Type B pancreatic cell (in vitro differentiated cells): Measurements from ENCODE around the gene UNC5C. TPM values are rescaled to one million over a fixed set of nuclear protein-coding genes. Genes with fewer than 3 reads are reported as not detected.

Experiments used
- DNase-seq: peaks from one replicate; pipeline ENCODE4 v3.0.0; 2021; ENCODE audit warnings: mixed read lengths; ENCODE audit not compliant: unreplicated experiment; ENCODE audit errors: extremely low spot score
- H3K27ac Mint-ChIP-seq: 2 replicates; pipeline ENCODE4 v1.8.0; 2021; ENCODE audit warnings: mild to moderate bottlenecking, mixed read lengths
- H3K27me3 Mint-ChIP-seq: 2 replicates; pipeline ENCODE4 v1.8.0; 2021; ENCODE audit warnings: mixed read lengths
- H3K36me3 Mint-ChIP-seq: 2 replicates; pipeline ENCODE4 v1.8.0; 2021; ENCODE audit warnings: mixed read lengths
- H3K4me1 Mint-ChIP-seq: one replicate; pipeline ENCODE4 v1.8.0; 2021; ENCODE audit warnings: mixed read lengths; ENCODE audit not compliant: unreplicated experiment
- H3K4me3 Mint-ChIP-seq: 2 replicates; pipeline ENCODE4 v1.8.0; 2021; ENCODE audit warnings: mild to moderate bottlenecking, mixed read lengths
- H3K9me3 Mint-ChIP-seq: 2 replicates; pipeline ENCODE4 v1.8.0; 2021; ENCODE audit warnings: mixed read lengths
- total RNA-seq: library from RNA; stranded (reverse); gene quantifications from 2 replicates; pipeline ENCODE4 v1.2.1, GENCODE V29; 2021; ENCODE audit warnings: low replicate concordance
- TF ChIP-seq, protein P1 (sequence below): fragments of 200-600 bp; sonication (generic); conservative IDR thresholded peaks from 2 replicates; pipeline ENCODE4 v1.5.0; 2021; ENCODE audit warnings: antibody characterized with exemption, mild to moderate bottlenecking

The UNC5C gene
- total RNA-seq, 1 donor from 2014 or later, result 95.0 TPM

DNA sequence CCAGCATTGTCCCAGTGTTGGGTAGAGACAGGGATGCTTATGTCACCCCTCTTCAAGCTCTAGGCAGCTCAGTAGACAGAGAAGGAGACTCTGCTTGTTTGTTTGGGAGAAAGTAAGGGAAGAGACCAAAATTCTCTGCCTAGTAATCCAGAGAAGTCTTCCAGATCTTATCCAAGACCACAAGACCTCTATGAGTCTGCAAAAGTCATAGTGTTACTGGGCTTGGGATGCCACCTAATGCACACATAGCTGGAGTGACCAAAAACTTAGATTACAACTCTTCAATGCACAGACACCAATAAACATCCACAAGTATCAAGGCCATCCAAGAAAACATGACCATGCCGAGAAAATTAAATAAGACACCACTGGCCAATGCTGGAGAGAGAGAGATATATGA is 205.5 kb downstream of the UNC5C start:
- H3K9me3 Mint-ChIP-seq, result peaks cover 38% of the 10 kb centered on the region

DNA sequence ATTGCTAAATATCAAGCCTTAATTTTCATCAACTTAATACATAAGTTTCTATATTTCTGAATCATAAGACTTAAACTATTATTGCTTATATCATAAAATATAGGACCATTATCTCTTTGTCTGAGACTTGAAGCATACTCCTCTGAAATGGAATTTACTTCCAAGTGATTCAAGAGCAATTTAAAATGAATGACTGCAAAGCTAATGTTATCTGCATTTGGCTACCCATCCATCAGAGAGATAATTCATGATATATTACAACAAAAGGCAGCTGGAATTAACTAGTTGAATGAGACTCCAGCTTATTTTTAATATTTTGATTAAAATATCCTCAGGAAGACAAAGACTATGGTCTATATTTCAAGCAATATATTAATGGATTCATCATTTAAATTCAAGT is 208.6 kb downstream of the UNC5C start:
- Mint-ChIP-seq H3K27ac (no peak overlapping the region), H3K36me3 (peaks cover 37% of the 10 kb centered on the region), H3K27me3 (peaks cover 2% of the 10 kb centered on the region), H3K4me3 (no peak overlapping the region), H3K9me3 (peaks cover 18% of the 10 kb centered on the region), H3K4me1 (no peaks in the 10 kb centered on the region)
- TF ChIP-seq, protein P1, sequence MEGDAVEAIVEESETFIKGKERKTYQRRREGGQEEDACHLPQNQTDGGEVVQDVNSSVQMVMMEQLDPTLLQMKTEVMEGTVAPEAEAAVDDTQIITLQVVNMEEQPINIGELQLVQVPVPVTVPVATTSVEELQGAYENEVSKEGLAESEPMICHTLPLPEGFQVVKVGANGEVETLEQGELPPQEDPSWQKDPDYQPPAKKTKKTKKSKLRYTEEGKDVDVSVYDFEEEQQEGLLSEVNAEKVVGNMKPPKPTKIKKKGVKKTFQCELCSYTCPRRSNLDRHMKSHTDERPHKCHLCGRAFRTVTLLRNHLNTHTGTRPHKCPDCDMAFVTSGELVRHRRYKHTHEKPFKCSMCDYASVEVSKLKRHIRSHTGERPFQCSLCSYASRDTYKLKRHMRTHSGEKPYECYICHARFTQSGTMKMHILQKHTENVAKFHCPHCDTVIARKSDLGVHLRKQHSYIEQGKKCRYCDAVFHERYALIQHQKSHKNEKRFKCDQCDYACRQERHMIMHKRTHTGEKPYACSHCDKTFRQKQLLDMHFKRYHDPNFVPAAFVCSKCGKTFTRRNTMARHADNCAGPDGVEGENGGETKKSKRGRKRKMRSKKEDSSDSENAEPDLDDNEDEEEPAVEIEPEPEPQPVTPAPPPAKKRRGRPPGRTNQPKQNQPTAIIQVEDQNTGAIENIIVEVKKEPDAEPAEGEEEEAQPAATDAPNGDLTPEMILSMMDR, result no peak
- no peak for DNase-seq

More for the DNA sequence above, 205.5 kb downstream of the UNC5C start:
- Mint-ChIP-seq H3K4me1 (no peaks in the 10 kb centered on the region), H3K36me3 (peaks cover 57% of the 10 kb centered on the region), H3K27ac (no peak overlapping the region), H3K4me3 (no peak overlapping the region), H3K27me3 (peaks cover 2% of the 10 kb centered on the region)
- TF ChIP-seq, protein P1, result no peak
- no peak for DNase-seq

DNA sequence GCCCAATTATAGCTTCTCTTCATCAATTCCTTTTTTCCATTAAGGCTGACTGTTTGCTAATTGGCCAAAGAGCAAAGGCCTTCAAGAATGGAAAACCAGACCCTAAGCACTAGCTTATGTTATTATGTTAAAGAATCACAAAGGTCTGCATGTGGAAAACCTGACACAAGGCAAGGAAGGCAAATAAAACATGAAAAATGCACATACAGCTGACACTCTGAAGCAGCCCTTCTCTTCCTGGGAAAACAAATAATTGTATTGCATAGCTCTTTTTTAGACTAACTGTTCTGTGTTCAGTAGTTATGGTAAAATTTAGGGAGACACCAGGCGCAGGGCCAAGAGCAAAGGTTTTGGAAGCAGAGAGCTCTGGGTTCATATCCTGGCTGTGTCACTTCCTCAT is 223.1 kb downstream of the UNC5C start:
- peaks cover 3% of the 10 kb centered on the region for H3K9me3 Mint-ChIP-seq
- H3K36me3 Mint-ChIP-seq, result peaks cover 39% of the 10 kb centered on the region
- no peak overlapping the region for H3K27ac Mint-ChIP-seq

DNA sequence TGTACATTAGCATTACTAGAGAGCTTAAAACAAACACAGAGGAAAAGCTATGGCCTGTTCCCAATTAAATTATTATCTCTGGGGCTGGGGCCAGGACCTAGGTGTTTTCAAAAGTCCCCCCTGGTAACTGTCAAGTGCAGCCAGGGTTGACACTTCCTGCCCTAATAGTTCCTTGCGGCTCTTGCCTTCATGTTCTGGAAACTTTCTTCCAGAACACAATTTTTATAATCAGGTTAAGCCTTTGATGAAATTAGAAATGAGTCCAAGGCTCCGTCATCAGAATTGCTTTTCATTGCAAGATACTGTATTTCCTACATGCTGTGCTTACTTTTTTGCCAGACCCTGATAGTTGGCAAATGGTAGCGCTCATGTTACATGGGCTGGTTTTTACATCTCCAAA is 229.6 kb downstream of the UNC5C start:
- Mint-ChIP-seq H3K27ac (peak overlapping the region; percentile 55), H3K4me3 (no peak overlapping the region), H3K27me3 (peaks cover 7% of the 10 kb centered on the region), H3K4me1 (peaks cover 27% of the 10 kb centered on the region), H3K9me3 (no peaks in the 10 kb centered on the region), H3K36me3 (peaks cover 22% of the 10 kb centered on the region)
- no peak for DNase-seq
- TF ChIP-seq, protein P1, result no peak

More for the DNA sequence above, 223.1 kb downstream of the UNC5C start:
- no peak overlapping the region for H3K4me3 Mint-ChIP-seq
- no peak for DNase-seq
- no peaks in the 10 kb centered on the region for H3K27me3 Mint-ChIP-seq
- TF ChIP-seq, protein P1, result no peak
- H3K4me1 Mint-ChIP-seq, result peaks cover 4% of the 10 kb centered on the region

DNA sequence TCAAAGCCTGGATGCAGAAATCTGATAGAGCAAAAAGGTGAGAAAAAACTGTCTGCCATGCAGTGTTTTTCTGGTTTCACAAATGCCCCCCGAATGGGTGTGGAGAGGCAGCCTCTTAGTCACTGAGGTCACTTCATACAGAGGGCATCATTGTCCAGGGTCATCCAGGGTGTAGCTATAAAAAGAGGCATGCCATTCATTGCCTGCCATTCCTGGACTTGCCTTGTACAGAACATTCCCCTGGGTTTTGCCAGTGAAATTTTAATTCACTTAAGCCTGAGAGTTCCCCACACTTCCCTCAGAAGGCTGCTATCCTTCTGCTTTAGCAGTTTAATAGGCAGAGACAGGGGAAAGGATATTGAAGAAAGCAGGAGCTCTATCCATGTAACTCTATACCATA is 230.3 kb downstream of the UNC5C start:
- H3K9me3 Mint-ChIP-seq, result no peaks in the 10 kb centered on the region
- H3K27ac Mint-ChIP-seq, result peak overlapping the region; percentile 55
- H3K4me1 Mint-ChIP-seq, result peaks cover 27% of the 10 kb centered on the region
- peaks cover 7% of the 10 kb centered on the region for H3K27me3 Mint-ChIP-seq
- H3K4me3 Mint-ChIP-seq, result no peak overlapping the region
- H3K36me3 Mint-ChIP-seq, result peaks cover 23% of the 10 kb centered on the region
- TF ChIP-seq, protein P1, result no peak
- DNase-seq, result no peak

DNA sequence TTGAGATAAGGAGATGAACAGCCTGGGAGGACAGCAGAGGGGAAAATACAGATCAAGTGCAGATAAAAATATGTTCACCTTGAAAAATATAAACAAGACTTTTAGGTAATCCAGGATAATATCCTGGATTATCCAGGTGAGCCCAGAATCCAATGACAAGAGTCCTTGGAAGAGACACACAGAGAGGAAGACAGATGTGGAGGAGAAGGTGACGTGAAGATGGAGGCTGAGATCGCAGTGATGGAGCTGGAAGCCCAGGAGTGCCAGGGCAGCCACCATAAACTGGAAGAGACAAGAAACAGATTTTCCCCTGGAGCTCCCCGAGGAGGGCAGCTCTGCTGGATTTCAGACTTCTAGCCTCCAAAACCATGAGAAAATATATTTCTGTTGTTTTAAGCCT is 230.7 kb downstream of the UNC5C start:
- Mint-ChIP-seq H3K4me1 (peaks cover 27% of the 10 kb centered on the region), H3K9me3 (no peaks in the 10 kb centered on the region), H3K27ac (no peak overlapping the region), H3K36me3 (peaks cover 19% of the 10 kb centered on the region), H3K27me3 (peaks cover 7% of the 10 kb centered on the region), H3K4me3 (no peak overlapping the region)
- TF ChIP-seq, protein P1, result no peak
- no peak for DNase-seq
